GM19372 (cell line): Measurements from ENCODE around the gene GIPC2.
A peak's percentile ranks its signal among the peaks of the same experiment; 100 is the strongest.

Experiments
- ATAC-seq: cut with Tn5 transposase; IDR thresholded peaks from one replicate; pipeline ENCODE4 v1.9.1; 2021; ENCODE audit warnings: mild to moderate bottlenecking, low read depth, moderate library complexity; ENCODE audit not compliant: unreplicated experiment

The GIPC2 gene

GRCh38 chr1:78136680-78137079 lies 90.9 kb downstream of the GIPC2 start:
- ATAC-seq: no peak

GRCh38 chr1:78141531-78142231 lies 95.9 kb downstream of the GIPC2 start:
- ATAC-seq: no peak

- no peak for ATAC-seq
These were observed 97.0 kb downstream of the GIPC2 start for GRCh38 chr1:78142736-78143135.

- peak; percentile 87 for ATAC-seq
These were observed 97.4 kb downstream of the GIPC2 start for GRCh38 chr1:78143152-78143551.

GRCh38 chr1:78143673-78144072 lies 97.9 kb downstream of the GIPC2 start:
- no peak for ATAC-seq

GRCh38 chr1:78145105-78145580 lies 99.4 kb downstream of the GIPC2 start:
- ATAC-seq: peak; percentile 64

- no peak for ATAC-seq
These were observed 100.5 kb downstream of the GIPC2 start for GRCh38 chr1:78146205-78146771.

- no peak for ATAC-seq
These were observed 101.3 kb downstream of the GIPC2 start for GRCh38 chr1:78147031-78147430.

- no peak for ATAC-seq
These were observed 107.4 kb downstream of the GIPC2 start for GRCh38 chr1:78153092-78153736.

- no peak for ATAC-seq
These were observed 109.4 kb downstream of the GIPC2 start for GRCh38 chr1:78155121-78155520.

- ATAC-seq: no peak
These were observed 111.2 kb downstream of the GIPC2 start for GRCh38 chr1:78156805-78157521.

GRCh38 chr1:78165816-78166215 lies 120.0 kb downstream of the GIPC2 start:
- no peak for ATAC-seq

- ATAC-seq: no peak
These were observed 122.5 kb downstream of the GIPC2 start for GRCh38 chr1:78168306-78168705.

GRCh38 chr1:78170859-78171258 lies 125.1 kb downstream of the GIPC2 start:
- no peak for ATAC-seq

GRCh38 chr1:78171736-78172590 lies 126.2 kb downstream of the GIPC2 start:
- ATAC-seq: no peak

- no peak for ATAC-seq
These were observed 130.7 kb downstream of the GIPC2 start for GRCh38 chr1:78176448-78176847.

- ATAC-seq: no peak
These were observed 132.0 kb downstream of the GIPC2 start for GRCh38 chr1:78177708-78178270.

GRCh38 chr1:78178816-78179215 lies 133.1 kb downstream of the GIPC2 start:
- no peak for ATAC-seq

- no peak for ATAC-seq
These were observed 138.8 kb downstream of the GIPC2 start for GRCh38 chr1:78184460-78185072.
